HepG2 (cell line): Measurements from ENCODE around the gene SLC17A9. TPM values are rescaled to one million over a fixed set of nuclear protein-coding genes. Genes with fewer than 3 reads are reported as not detected.

Experiments used
- ARID3A ChIP-seq: IDR thresholded peaks from 2 replicates; pipeline ENCODE4 v1.6.1; 2012; ENCODE audit warnings: low read depth, low read length, improper control_type of control experiment
- ATF7 ChIP-seq, 2 experiments: fragments of 450-650 bp in 1 of 2; sonication (generic) in 1 of 2; formaldehyde crosslinking in 1 of 2; IDR thresholded peaks; 2 replicates each; pipeline versions ENCODE4 v1.4.0 to v1.6.1; 2016 to 2020; ENCODE audit warnings: antibody characterized with exemption in 1 of 2, mild to moderate bottlenecking in 1 of 2, missing genetic modification reagents in 1 of 2
- BCL3 ChIP-seq: sonication (generic); formaldehyde crosslinking; IDR thresholded peaks from 2 replicates; pipeline ENCODE4 v1.5.1; 2020; ENCODE audit warnings: mild to moderate bottlenecking, missing genetic modification reagents, moderate library complexity
- FOXM1 ChIP-seq: sonication (generic); formaldehyde crosslinking; IDR thresholded peaks from 2 replicates; pipeline ENCODE4 v1.5.0; 2020; ENCODE audit warnings: missing genetic modification reagents
- HBP1 ChIP-seq: IDR thresholded peaks from 2 replicates; pipeline ENCODE4 v1.6.1; 2016; ENCODE audit warnings: low read depth, control low read depth
- JARID2 ChIP-seq: sonication (generic); formaldehyde crosslinking; IDR thresholded peaks from 2 replicates; pipeline ENCODE4 v1.8.1; 2023; ENCODE audit warnings: missing genetic modification reagents, inconsistent platforms; ENCODE audit not compliant: insufficient replicate concordance
- NAIF1 ChIP-seq: sonication (generic); formaldehyde crosslinking; IDR thresholded peaks from 2 replicates; pipeline ENCODE4 v1.5.0; 2020; ENCODE audit warnings: mild to moderate bottlenecking, missing genetic modification reagents, borderline replicate concordance
- NR3C1 ChIP-seq: sonication (generic); formaldehyde crosslinking; IDR thresholded peaks from 2 replicates; pipeline ENCODE4 v1.4.0; 2020; ENCODE audit warnings: missing genetic modification reagents
- PAF1 ChIP-seq: IDR thresholded peaks from 2 replicates; pipeline ENCODE4 v1.6.1; 2016; ENCODE audit warnings: missing genetic modification reagents, missing compliant biosample characterization
- SIN3B ChIP-seq: fragments of 150-350 bp; IDR thresholded peaks from 2 replicates; pipeline ENCODE4 v1.6.1; 2014; ENCODE audit warnings: low read length
- ZBTB20 ChIP-seq: sonication (generic); formaldehyde crosslinking; IDR thresholded peaks from 2 replicates; pipeline ENCODE4 v1.8.1; 2023; ENCODE audit warnings: missing genetic modification reagents, low read depth, mild to moderate bottlenecking, borderline replicate concordance
- ZC3H4 ChIP-seq: sonication (generic); formaldehyde crosslinking; IDR thresholded peaks from 2 replicates; pipeline ENCODE4 v1.4.0; 2020; ENCODE audit warnings: missing genetic modification reagents, borderline replicate concordance
- ZNF256 ChIP-seq: sonication (generic); formaldehyde crosslinking; conservative IDR thresholded peaks from 2 replicates; pipeline ENCODE4 v1.4.0; 2020; ENCODE audit warnings: missing genetic modification reagents
- ZNF777 ChIP-seq: sonication (generic); formaldehyde crosslinking; IDR thresholded peaks from 2 replicates; pipeline ENCODE4 v1.4.0; 2020; ENCODE audit warnings: missing genetic modification reagents
- polyA plus RNA-seq, 8 experiments: library from polyadenylated mRNA; depleted of rRNA in 3 of 8; stranded (reverse) in 7 of 8; unstranded in 1 of 8; fragments of >200 nt; fragmentation: Illumina TruSeq in 4 of 8; extraction: Trizol in 4 of 8; gene quantifications; 2 replicates each; pipeline versions ENCODE4 v1.2.1 to v1.2.3, GENCODE V29; 2011 to 2016; ENCODE audit warnings: low read depth in 4 of 8, missing spikeins in 1 of 8, mixed read lengths in 1 of 8; ENCODE audit not compliant: insufficient read depth in 1 of 8
- total RNA-seq, 5 experiments: library from RNA; depleted of rRNA; stranded (reverse); fragments of >200 nt; fragmentation: Illumina TruSeq; extraction: Trizol; gene quantifications; 2 replicates each; pipeline ENCODE4 v1.2.3, GENCODE V29; 2016; ENCODE audit warnings: low read depth in 1 of 5
- TF ChIP-seq, protein P1 (sequence below): sonication (generic); formaldehyde crosslinking; IDR thresholded peaks from 2 replicates; pipeline ENCODE4 v1.4.0; 2020; ENCODE audit warnings: mild to moderate bottlenecking, missing genetic modification reagents
- TF ChIP-seq, protein P2 (sequence below), 2 experiments: fragments of 450-650 bp in 1 of 2; sonication (generic) in 1 of 2; formaldehyde crosslinking; IDR thresholded peaks; 2 replicates each; pipeline versions ENCODE4 v1.5.0 to v1.8.0; 2020 to 2022; ENCODE audit warnings: mild to moderate bottlenecking in 1 of 2, missing genetic modification reagents in 1 of 2
- TF ChIP-seq, protein P3 (sequence below): IDR thresholded peaks from 2 replicates; pipeline ENCODE4 v1.6.1; 2016; ENCODE audit warnings: missing compliant biosample characterization, missing genetic modification reagents, borderline replicate concordance
- TF ChIP-seq, protein P4 (sequence below): sonication (generic); formaldehyde crosslinking; IDR thresholded peaks from 2 replicates; pipeline ENCODE4 v1.8.1; 2023; ENCODE audit warnings: mild to moderate bottlenecking, moderate library complexity, missing genetic modification reagents

The SLC17A9 gene
- total and polyA plus RNA-seq, 2 of the 13 experiments (the other 11 are each of a cell fraction or from before 2014, with no cell fraction given), result 110 to 191 TPM

GRCh38 chr20:62953839-62954703 lies 1.6 kb downstream of the SLC17A9 start (continued):
- TF ChIP-seq BCL3 (CRISPR knock-in tag) (peak; percentile 99), JARID2 (peak; percentile 74), NAIF1 (0 out of 2 replicates have a peak, but pooled peaks have one; percentile 75), ZC3H4 (CRISPR knock-in tag) (peak; percentile 27; the same call in 1 of the 2 replicates), FOXM1 (CRISPR knock-in tag) (no peak), ARID3A (no peak), ZNF777 (CRISPR knock-in tag) (peak; percentile 77), ATF7 (IDR thresholded peaks at IDR 0.05) (no peak), ATF7 (CRISPR knock-in tag; IDR thresholded peaks at IDR 0.05) (no peak), ZNF256 (CRISPR knock-in tag) (peak; percentile 92; the same call in 1 of the 2 replicates), PAF1 (CRISPR knock-in tag) (no peak), NR3C1 (no peak), HBP1 (peak; percentile 87; the same call in 1 of the 2 replicates), SIN3B (0 out of 2 replicates have a peak, but pooled peaks have one; percentile 35), ZBTB20 (CRISPR knock-in tag) (peak; percentile 87; the same call in 1 of the 2 replicates)
- TF ChIP-seq, protein P1, sequence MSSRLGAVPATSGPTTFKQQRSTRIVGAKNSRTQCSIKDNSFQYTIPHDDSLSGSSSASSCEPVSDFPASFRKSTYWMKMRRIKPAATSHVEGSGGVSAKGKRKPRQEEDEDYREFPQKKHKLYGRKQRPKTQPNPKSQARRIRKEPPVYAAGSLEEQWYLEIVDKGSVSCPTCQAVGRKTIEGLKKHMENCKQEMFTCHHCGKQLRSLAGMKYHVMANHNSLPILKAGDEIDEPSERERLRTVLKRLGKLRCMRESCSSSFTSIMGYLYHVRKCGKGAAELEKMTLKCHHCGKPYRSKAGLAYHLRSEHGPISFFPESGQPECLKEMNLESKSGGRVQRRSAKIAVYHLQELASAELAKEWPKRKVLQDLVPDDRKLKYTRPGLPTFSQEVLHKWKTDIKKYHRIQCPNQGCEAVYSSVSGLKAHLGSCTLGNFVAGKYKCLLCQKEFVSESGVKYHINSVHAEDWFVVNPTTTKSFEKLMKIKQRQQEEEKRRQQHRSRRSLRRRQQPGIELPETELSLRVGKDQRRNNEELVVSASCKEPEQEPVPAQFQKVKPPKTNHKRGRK (CRISPR knock-in tag), result no peak
- TF ChIP-seq, protein P2, sequence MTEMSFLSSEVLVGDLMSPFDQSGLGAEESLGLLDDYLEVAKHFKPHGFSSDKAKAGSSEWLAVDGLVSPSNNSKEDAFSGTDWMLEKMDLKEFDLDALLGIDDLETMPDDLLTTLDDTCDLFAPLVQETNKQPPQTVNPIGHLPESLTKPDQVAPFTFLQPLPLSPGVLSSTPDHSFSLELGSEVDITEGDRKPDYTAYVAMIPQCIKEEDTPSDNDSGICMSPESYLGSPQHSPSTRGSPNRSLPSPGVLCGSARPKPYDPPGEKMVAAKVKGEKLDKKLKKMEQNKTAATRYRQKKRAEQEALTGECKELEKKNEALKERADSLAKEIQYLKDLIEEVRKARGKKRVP (CRISPR knock-in tag; IDR thresholded peaks at IDR 0.05), result peak in 1 of 2 experiments; percentile 72; a peak in 1 of 4 replicates
- TF ChIP-seq, protein P3, sequence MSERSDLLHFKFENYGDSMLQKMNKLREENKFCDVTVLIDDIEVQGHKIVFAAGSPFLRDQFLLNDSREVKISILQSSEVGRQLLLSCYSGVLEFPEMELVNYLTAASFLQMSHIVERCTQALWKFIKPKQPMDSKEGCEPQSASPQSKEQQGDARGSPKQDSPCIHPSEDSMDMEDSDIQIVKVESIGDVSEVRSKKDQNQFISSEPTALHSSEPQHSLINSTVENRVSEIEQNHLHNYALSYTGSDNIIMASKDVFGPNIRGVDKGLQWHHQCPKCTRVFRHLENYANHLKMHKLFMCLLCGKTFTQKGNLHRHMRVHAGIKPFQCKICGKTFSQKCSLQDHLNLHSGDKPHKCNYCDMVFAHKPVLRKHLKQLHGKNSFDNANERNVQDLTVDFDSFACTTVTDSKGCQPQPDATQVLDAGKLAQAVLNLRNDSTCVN (CRISPR knock-in tag), result peak; percentile 97
- TF ChIP-seq, protein P4, sequence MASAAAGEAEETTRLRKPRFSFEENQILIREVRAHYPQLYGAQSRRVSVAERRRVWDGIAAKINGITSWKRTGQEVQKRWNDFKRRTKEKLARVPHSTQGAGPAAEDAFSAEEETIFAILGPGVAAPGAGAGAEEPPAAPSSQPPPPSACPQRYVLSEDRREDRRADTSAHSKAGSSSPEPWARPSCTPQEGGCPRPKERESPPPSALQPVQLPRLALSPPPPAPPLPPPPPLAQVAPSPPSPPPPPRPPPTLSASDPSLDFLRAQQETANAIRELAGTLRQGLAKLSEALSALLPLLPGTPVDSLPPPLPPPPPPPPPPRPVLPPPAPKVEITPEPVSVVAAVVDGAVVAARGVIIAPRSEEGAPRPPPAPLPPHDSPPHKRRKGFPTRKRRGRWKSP (CRISPR knock-in tag), result peak; percentile 97
